ENCODE measurements around the gene PRMT9. TPM values are rescaled to one million over a fixed set of nuclear protein-coding genes. Genes with fewer than 3 reads are reported as not detected.

PRMT9 gene
- total and polyA plus RNA-seq, 4 experiments from 2014 or later: 4.6 to 12.6 (median 9.4) TPM

DNA sequence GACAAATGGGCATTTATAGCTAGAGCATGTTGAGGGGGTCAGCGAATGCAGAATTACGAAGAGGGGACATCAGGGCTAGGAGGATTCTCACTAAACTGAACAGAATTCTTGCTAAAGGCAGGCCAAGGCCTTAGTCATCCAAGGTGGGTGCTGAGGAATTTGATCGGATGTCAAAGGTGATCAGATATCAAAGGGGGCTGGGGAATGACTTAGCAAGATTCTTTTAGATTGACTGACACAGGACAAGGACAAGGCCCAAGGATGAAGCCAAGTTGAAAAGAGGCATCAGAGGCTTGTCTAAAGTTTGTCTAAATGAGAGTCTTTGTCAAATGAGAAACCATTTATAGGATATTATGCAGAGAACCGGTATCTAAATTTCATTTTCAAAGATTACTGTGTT is 57.1 kb downstream of the PRMT9 start:
- Mint-ChIP-seq H3K27me3 (no peaks in the 10 kb centered on the region), H3K4me1 (peaks cover 6 to 12% (median 9%) of the 10 kb centered on the region in 4 donors), H3K9me3 (no peaks in the 10 kb centered on the region), H3K27ac (peak overlapping the region in 2 of 7 donors; percentile 4 to 49), H3K4me3 (no peak overlapping the region), H3K36me3 (peaks cover 38 to 68% of the 10 kb centered on the region in 2 donors)
- no peak overlapping the region for H3K27ac ChIP-seq (ENCODE audit: low read depth, low read length)
- H3K36me3 ChIP-seq (ENCODE audit: insufficient read depth, low read length): peaks cover 32% of the 10 kb centered on the region
- intact Hi-C loops (cut with micrococcal nuclease): no loop called here
- H3K27me3 ChIP-seq (ENCODE audit: insufficient read depth, low read length): no peaks in the 10 kb centered on the region
- POLR2A ChIA-PET (ENCODE audit: partially characterized antibody): interaction anchor here (1.7 to 2.3 kb wide), 2 partner anchors 9 to 57 kb away, joined by 5 to 9 read pairs; partner anchors contain the start of genes PRMT9 and TMEM184C
- no peak for DNase-seq
- no peak overlapping the region for H3K4me3 ChIP-seq (ENCODE audit: low read length in 2 of 2)
- peaks cover 2% of the 10 kb centered on the region for H3K4me1 ChIP-seq (ENCODE audit: insufficient read depth, low read length)
- CTCF ChIA-PET (ENCODE audit: partially characterized antibody): interaction anchor here (1.8 to 2.4 kb wide), 2 partner anchors 10 to 240 kb away, joined by 5 read pairs; partner anchors contain the start of gene TMEM184C
- H3K9me3 ChIP-seq (ENCODE audit: control insufficient read depth in 1 of 2, low read length in 2 of 2): no peaks in the 10 kb centered on the region

DNA sequence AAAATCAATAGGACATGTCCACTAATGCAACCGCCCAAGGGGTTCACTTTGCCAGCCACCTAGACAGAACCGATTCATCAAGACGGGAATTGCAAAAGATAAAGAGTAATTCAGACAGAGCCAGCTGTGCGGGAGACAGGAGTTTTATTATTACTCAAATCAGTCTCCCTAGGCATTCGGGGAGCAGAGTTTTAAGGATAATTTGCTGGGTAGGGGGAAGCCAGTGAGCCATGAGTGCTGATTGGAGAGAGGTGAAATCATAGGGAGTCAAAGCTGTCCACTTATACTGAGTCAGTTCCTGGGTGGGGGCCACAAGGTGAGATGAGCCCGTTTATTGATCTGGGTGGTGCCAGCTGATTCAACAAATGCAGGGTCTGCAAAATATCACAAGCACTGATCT is 58.2 kb downstream of the PRMT9 start:
- Histone ChIP-seq H3K9me3 (ENCODE audit: control insufficient read depth in 1 of 2, low read length in 2 of 2) (no peaks in the 10 kb centered on the region), H3K36me3 (ENCODE audit: insufficient read depth, low read length) (peaks cover 27% of the 10 kb centered on the region), H3K4me3 (ENCODE audit: low read length in 2 of 2) (no peak overlapping the region), H3K27ac (ENCODE audit: low read depth, low read length) (no peak overlapping the region), H3K4me1 (ENCODE audit: insufficient read depth, low read length) (peaks cover 14% of the 10 kb centered on the region), H3K27me3 (ENCODE audit: insufficient read depth, low read length) (no peaks in the 10 kb centered on the region)
- ChIA-PET POLR2A (ENCODE audit: partially characterized antibody) (interaction anchor here (1.7 to 2.3 kb wide), 2 partner anchors 8 to 58 kb away, joined by 5 to 9 read pairs; partner anchors contain the start of genes PRMT9 and TMEM184C), CTCF (ENCODE audit: partially characterized antibody) (interaction anchor here (1.8 to 2.4 kb wide), 2 partner anchors 9 to 241 kb away, joined by 5 read pairs; partner anchors contain the start of gene TMEM184C)
- Mint-ChIP-seq H3K4me3 (no peak overlapping the region), H3K36me3 (peaks cover 38 to 64% of the 10 kb centered on the region in 2 donors), H3K4me1 (peaks cover 11 to 24% (median 14%) of the 10 kb centered on the region in 4 donors), H3K9me3 (no peaks in the 10 kb centered on the region), H3K27ac (peak overlapping the region in 3 of 7 donors; percentile 36 to 66 (median 57)), H3K27me3 (no peaks in the 10 kb centered on the region)
- DNase-seq: no peak
- intact Hi-C loops (cut with micrococcal nuclease): no loop called here

DNA sequence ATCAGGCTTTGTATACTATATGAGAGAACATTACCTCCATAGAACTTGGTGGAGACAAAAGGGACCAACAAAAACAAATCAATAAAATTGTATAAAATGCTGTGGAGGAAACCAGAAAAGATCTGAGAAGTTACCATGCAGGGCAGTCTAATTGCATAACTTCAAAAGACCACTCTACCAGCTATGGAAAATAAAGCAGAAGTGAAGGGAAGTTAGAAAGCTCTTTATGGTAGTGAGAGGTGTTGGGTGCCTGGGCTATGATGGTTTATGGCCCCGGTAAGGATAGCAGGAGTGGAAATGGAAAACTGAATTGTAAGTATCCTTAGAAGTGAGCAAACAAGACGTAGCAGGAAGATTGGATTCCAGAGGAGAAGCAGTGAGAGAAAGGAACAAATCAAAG is 63.6 kb downstream of the PRMT9 start:
- peaks cover 27 to 59% (median 40%) of the 10 kb centered on the region in 4 donors for H3K4me1 Mint-ChIP-seq

DNA sequence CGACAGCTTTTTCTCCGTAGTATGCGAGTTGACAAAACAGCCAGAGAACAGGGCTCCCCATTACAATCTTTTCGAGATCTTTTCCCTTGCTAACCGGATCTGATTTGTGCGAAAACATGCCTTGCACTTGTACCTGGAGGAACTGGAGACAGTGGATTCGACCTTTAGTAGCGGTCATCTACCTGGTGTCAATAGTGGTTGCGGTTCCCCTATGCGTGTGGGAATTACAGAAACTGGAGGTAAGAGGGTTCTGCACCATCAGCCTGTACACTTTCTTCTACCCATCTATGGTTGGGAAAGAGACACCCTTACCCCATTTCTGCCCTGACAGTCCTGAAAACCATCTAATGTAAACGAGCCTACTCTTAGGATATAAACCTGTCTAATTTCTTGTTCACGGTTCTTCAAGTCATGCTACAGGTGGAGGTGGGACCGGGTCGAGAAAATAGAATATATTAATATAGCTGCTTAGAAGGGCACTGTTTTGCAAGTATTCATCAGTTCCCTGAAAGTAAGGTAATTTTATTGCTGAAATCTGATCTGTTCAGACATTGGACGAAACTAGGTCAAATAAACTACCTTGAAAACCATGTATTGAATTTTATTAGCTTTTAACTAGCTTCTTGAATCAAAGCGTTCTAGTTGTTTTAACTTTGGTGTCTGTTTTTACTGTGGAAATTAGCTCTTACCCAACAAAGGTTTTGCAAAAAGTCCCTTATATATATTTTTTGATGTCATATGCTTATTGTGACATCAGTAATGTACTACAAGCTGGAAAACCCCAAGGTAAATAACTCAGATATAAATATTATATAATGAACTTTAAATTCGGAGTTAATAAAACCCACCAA is 65.9 kb downstream of the PRMT9 start:
- intact Hi-C loops (cut with micrococcal nuclease): loop anchor here (1.0 to 5.0 kb wide), 7 partner anchors 66 to 2001 kb away; partner anchors contain the start of genes ARHGAP10, MMAA, NR3C2 and PRMT9
- ChIA-PET CTCF (ENCODE audit: partially characterized antibody) (interaction anchor here (0.5 to 3.4 kb wide), 8 partner anchors 23 to 248 kb away, joined by 3 to 20 read pairs (median 6); partner anchors contain the start of genes ARHGAP10 and PRMT9), POLR2A (ENCODE audit: partially characterized antibody) (interaction anchor here (0.7 to 2.9 kb wide), 12 partner anchors 9 to 1999 kb away, joined by 3 to 63 read pairs (median 4); partner anchors contain the start of genes ARHGAP10, MMAA, NR3C2 and PRMT9)
- peaks cover 27 to 57% (median 40%) of the 10 kb centered on the region in 4 donors for H3K4me1 Mint-ChIP-seq
- Histone ChIP-seq H3K27me3 (ENCODE audit: insufficient read depth, low read length) (no peaks in the 10 kb centered on the region), H3K27ac (ENCODE audit: low read depth, low read length) (peak overlapping the region; percentile 93), H3K9me3 (ENCODE audit: control insufficient read depth in 1 of 2, low read length in 2 of 2) (no peaks in the 10 kb centered on the region), H3K36me3 (ENCODE audit: insufficient read depth, low read length) (no peaks in the 10 kb centered on the region), H3K4me3 (ENCODE audit: low read length in 2 of 2) (peak overlapping the region; percentile 82 to 99), H3K4me1 (ENCODE audit: insufficient read depth, low read length) (peaks cover 49% of the 10 kb centered on the region)
- H3K27ac Mint-ChIP-seq: peak overlapping the region; percentile 96 to 99 (median 97)
- no peaks in the 10 kb centered on the region for H3K9me3 Mint-ChIP-seq
- peaks cover 19 to 32% of the 10 kb centered on the region in 2 donors for H3K36me3 Mint-ChIP-seq
- H3K4me3 Mint-ChIP-seq: peak overlapping the region; percentile 92 to 98 (median 96)
- peaks cover 0 to 1% of the 10 kb centered on the region in 2 donors for H3K27me3 Mint-ChIP-seq
- peak in 4 of 5 donors; percentile 9 to 19 (median 10) for DNase-seq

More for the DNA sequence above, 63.6 kb downstream of the PRMT9 start:
- Histone ChIP-seq H3K4me1 (ENCODE audit: insufficient read depth, low read length) (peaks cover 49% of the 10 kb centered on the region), H3K27me3 (ENCODE audit: insufficient read depth, low read length) (no peaks in the 10 kb centered on the region), H3K9me3 (ENCODE audit: control insufficient read depth in 1 of 2, low read length in 2 of 2) (no peaks in the 10 kb centered on the region), H3K4me3 (ENCODE audit: low read length in 2 of 2) (no peak overlapping the region), H3K27ac (ENCODE audit: low read depth, low read length) (no peak overlapping the region), H3K36me3 (ENCODE audit: insufficient read depth, low read length) (peaks cover 10% of the 10 kb centered on the region)
- no peaks in the 10 kb centered on the region for H3K27me3 Mint-ChIP-seq
- H3K9me3 Mint-ChIP-seq: no peaks in the 10 kb centered on the region
- intact Hi-C loops (cut with micrococcal nuclease): no loop called here
- H3K4me3 Mint-ChIP-seq: peak overlapping the region; percentile 4 to 80 (median 64)
- H3K27ac Mint-ChIP-seq: peak overlapping the region in 5 of 7 donors; percentile 18 to 96 (median 54)
- ChIA-PET CTCF (ENCODE audit: partially characterized antibody) (no interaction called here), POLR2A (ENCODE audit: partially characterized antibody) (no interaction called here)
- peaks cover 27 to 44% of the 10 kb centered on the region in 2 donors for H3K36me3 Mint-ChIP-seq
- no peak for DNase-seq

DNA sequence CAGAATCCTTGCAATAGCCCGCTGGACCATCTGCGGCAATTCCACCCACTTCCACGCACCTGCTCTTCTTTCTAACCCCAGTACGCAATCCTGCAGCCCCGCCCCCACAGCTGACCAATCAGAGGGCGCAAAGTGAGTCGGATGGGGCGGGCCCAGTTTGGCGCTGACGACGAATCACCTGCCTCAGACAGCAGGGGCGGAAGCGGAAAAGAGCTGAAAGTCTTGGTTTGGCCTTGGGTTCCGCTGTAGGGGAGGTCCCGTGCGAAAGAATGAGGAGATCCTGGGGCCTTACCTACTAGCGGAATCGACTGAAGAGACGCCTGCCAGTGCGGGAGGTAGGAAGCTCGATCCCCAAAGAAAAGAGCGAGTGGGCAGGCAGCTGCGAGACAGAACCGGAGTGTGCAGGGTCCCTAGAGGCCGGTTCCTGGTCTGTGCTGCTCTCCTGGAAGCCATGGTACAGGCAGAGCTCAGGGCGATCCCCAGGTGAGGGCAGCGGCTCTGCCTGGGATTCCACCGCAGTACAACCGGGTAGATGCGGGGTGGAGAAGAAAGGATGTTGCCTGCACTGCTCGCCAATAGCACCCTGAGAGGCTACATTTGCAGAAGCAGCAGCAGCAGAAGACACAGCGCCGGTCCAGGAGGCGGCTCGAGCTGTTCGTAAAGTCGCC is 66.7 kb downstream of the PRMT9 start, which contains the start of gene TMEM184C:
TMEM184C (plus strand) TSS at position 225 of the 668 bp plus-strand sequence. CDS start 560 bp downstream, outside the sequence.
- H3K27me3 Mint-ChIP-seq: peaks cover 0 to 1% of the 10 kb centered on the region in 2 donors
- Histone ChIP-seq H3K27ac (ENCODE audit: low read depth, low read length) (peak within 1 kb of the TSS; percentile 93), H3K4me1 (ENCODE audit: insufficient read depth, low read length) (peaks cover 49% of the 10 kb centered on the region), H3K36me3 (ENCODE audit: insufficient read depth, low read length) (no peaks in the 10 kb centered on the region), H3K4me3 (ENCODE audit: low read length in 2 of 2) (peak within 1 kb of the TSS; percentile 82 to 99), H3K27me3 (ENCODE audit: insufficient read depth, low read length) (no peaks in the 10 kb centered on the region), H3K9me3 (ENCODE audit: control insufficient read depth in 1 of 2, low read length in 2 of 2) (no peaks in the 10 kb centered on the region)
- peaks cover 22 to 51% (median 36%) of the 10 kb centered on the region in 4 donors for H3K4me1 Mint-ChIP-seq
- peak within 1 kb of the TSS; percentile 92 to 98 (median 96) for H3K4me3 Mint-ChIP-seq
- intact Hi-C loops (cut with micrococcal nuclease): loop anchor here (1.0 to 5.0 kb wide), 7 partner anchors 67 to 2000 kb away; partner anchors contain the start of genes ARHGAP10, MMAA, NR3C2 and PRMT9
- POLR2A ChIA-PET (ENCODE audit: partially characterized antibody): interaction anchor here (0.7 to 2.9 kb wide), 15 partner anchors 9 to 1998 kb away, joined by 3 to 63 read pairs (median 3); partner anchors contain the start of genes ARHGAP10, MMAA, NR3C2 and PRMT9
- H3K9me3 Mint-ChIP-seq: no peaks in the 10 kb centered on the region
- CTCF ChIA-PET (ENCODE audit: partially characterized antibody): interaction anchor here (0.5 to 3.4 kb wide), 12 partner anchors 9 to 1462 kb away, joined by 3 to 20 read pairs (median 4); partner anchors contain the start of genes ARHGAP10 and PRMT9
- peaks cover 12 to 26% of the 10 kb centered on the region in 2 donors for H3K36me3 Mint-ChIP-seq
- peak; percentile 97 to 98 (median 98) for DNase-seq
- peak within 1 kb of the TSS; percentile 96 to 99 (median 97) for H3K27ac Mint-ChIP-seq

DNA sequence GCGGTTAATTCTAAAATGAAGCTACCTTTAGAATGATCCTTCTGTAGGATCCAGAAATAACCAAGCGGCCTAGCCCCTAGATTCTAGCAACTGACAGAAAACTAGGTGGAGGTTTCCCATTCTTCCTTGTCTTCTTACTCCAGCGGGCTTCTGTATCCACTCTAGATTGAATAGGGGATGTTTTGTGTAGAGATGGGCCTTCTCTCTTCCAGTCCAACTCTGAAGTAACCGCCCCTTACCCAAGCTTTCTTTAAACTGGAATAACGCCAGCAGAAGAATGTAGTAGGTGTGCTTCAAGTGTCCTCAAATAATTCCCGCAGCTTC is 67.2 kb downstream of the PRMT9 start:
- no peak for DNase-seq
- peak overlapping the region; percentile 93 for H3K27ac ChIP-seq (ENCODE audit: low read depth, low read length)
- peak overlapping the region; percentile 20 to 99 for H3K4me3 ChIP-seq (ENCODE audit: low read length in 2 of 2)
- ChIA-PET CTCF (ENCODE audit: partially characterized antibody) (interaction anchor here (0.6 to 3.4 kb wide), 10 partner anchors 9 to 1461 kb away, joined by 3 to 20 read pairs (median 4); partner anchors contain the start of genes ARHGAP10 and PRMT9), POLR2A (ENCODE audit: partially characterized antibody) (interaction anchor here (0.7 to 2.9 kb wide), 12 partner anchors 10 to 827 kb away, joined by 3 to 63 read pairs (median 4); partner anchors contain the start of genes ARHGAP10, NR3C2 and PRMT9)
- H3K36me3 ChIP-seq (ENCODE audit: insufficient read depth, low read length): no peaks in the 10 kb centered on the region
- Mint-ChIP-seq H3K36me3 (peaks cover 12 to 26% of the 10 kb centered on the region in 2 donors), H3K4me1 (peaks cover 22 to 48% (median 36%) of the 10 kb centered on the region in 4 donors), H3K27ac (peak overlapping the region; percentile 96 to 99 (median 97)), H3K4me3 (peak overlapping the region; percentile 92 to 98 (median 96)), H3K27me3 (peaks cover 0 to 1% of the 10 kb centered on the region in 2 donors), H3K9me3 (no peaks in the 10 kb centered on the region)
- H3K4me1 ChIP-seq (ENCODE audit: insufficient read depth, low read length): peaks cover 46% of the 10 kb centered on the region
- no peaks in the 10 kb centered on the region for H3K27me3 ChIP-seq (ENCODE audit: insufficient read depth, low read length)
- intact Hi-C loops (cut with micrococcal nuclease): loop anchor here (1.0 to 5.0 kb wide), 7 partner anchors 67 to 2000 kb away; partner anchors contain the start of genes ARHGAP10, MMAA, NR3C2 and PRMT9
- H3K9me3 ChIP-seq (ENCODE audit: control insufficient read depth in 1 of 2, low read length in 2 of 2): no peaks in the 10 kb centered on the region
